NCI-H2029 treated with DMSO at 0.1 percent for 48 hours (cell line): ENCODE data around the gene HMGA1.

Experiments
- DNase-seq: peaks from one replicate; lab custom pipeline; 2025; lab: John Stamatoyannopoulos, UW

Gene HMGA1

DNA sequence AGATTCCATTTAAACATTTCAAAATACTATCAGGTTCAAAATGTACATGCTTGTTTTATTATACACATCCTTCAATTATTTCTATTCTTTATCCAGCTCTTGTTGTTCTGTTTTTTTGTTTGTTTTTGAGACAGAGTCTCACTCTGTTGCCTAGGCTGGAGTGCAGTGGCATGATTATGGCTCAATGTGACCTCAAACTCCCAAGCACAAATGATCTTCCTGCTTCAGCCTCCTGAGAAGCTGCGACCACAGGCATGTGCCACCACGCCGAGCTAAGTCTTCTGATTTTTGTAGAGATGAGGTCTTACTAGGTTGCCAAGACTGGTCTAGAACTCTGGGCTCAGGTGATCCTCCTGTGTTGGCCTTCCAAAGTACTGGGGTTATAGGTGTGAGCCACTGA is 56.3 kb downstream of the HMGA1 start:
- no peak for DNase-seq

DNA sequence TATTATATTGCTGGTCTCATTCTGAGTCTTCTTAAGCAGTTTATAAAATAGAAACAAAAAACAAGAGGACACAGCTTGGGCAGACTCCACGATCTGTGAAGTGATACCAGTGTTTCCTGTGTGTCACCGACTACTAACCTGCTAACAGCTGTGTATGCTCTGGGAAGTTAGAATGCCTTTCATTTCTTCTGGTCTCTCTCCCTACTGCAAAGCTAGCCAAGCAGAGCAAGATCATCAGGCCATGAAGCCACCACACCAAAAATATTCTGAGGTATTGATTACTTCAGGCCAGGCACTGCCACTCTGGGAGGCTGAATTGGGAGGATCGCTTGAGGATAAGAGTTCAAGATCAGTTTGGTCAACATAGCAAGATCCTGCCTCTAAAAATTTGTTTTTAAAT is 59.0 kb downstream of the HMGA1 start:
- no peak for DNase-seq
